Stimulated activated CD4-positive, alpha-beta T cell treated with anti-CD3 and anti-CD28 coated beads, TNF-alpha, amount 100 ng/mL, for 48 hours (primary cell): ENCODE results near the gene LITAF.
"Not testable (repeated sequence)": the region's sequence is repeated elsewhere in the genome, so short reads cannot be mapped to it uniquely, and the experiment has no call there.

Experiments used
- DNase-seq, 3 donors: peaks; one replicate each; pipeline ENCODE4 v3.0.0-alpha.2; 2020; ENCODE audit warnings: low read depth in 3 of 3

The LITAF gene

GRCh38 chr16:11515540-11516430 is 70.9 kb downstream of the LITAF start:
- DNase-seq, result no peak

- no peak for DNase-seq
Measured at GRCh38 chr16:11514283-11514682, 72.4 kb downstream of the LITAF start.

GRCh38 chr16:11513366-11513765 is 73.4 kb downstream of the LITAF start:
- not testable (repeated sequence) for DNase-seq

GRCh38 chr16:11511801-11512200 is 74.9 kb downstream of the LITAF start:
- no peak for DNase-seq

- no peak for DNase-seq
Measured at GRCh38 chr16:11511328-11511727, 75.4 kb downstream of the LITAF start.

GRCh38 chr16:11510178-11510973 is 76.3 kb downstream of the LITAF start:
- DNase-seq, result no peak

- DNase-seq, result no peak
Measured at GRCh38 chr16:11507991-11508390, 78.7 kb downstream of the LITAF start.

- no peak for DNase-seq
Measured at GRCh38 chr16:11507350-11507749, 79.4 kb downstream of the LITAF start.

- no peak for DNase-seq
Measured at GRCh38 chr16:11506741-11507305, 79.9 kb downstream of the LITAF start.

- not testable (repeated sequence) for DNase-seq
Measured at GRCh38 chr16:11504261-11504660, 82.5 kb downstream of the LITAF start.

- DNase-seq, result no peak
Measured at GRCh38 chr16:11503566-11503965, 83.2 kb downstream of the LITAF start.

GRCh38 chr16:11502239-11502638 is 84.5 kb downstream of the LITAF start:
- DNase-seq, result no peak

GRCh38 chr16:11501632-11502031 is 85.1 kb downstream of the LITAF start:
- no peak for DNase-seq

- DNase-seq, result no peak
Measured at GRCh38 chr16:11500700-11501346, 85.9 kb downstream of the LITAF start.

GRCh38 chr16:11499295-11500089 is 87.2 kb downstream of the LITAF start:
- no peak for DNase-seq

- DNase-seq, result no peak
Measured at GRCh38 chr16:11498683-11499082, 88.0 kb downstream of the LITAF start.

- no peak for DNase-seq
Measured at GRCh38 chr16:11497851-11498289, 88.8 kb downstream of the LITAF start.
